NCI-H2227 (cell line): ENCODE results near the gene TNFRSF21.

Experiments used
- DNase-seq: peaks from one replicate; lab custom pipeline; 2025; ENCODE audit not compliant: unreplicated experiment; lab: John Stamatoyannopoulos, UW

Gene TNFRSF21

GRCh38 chr6:47254051-47254450 lies 55.7 kb downstream of the TNFRSF21 start:
- DNase-seq: no peak

GRCh38 chr6:47253136-47253535 lies 56.6 kb downstream of the TNFRSF21 start:
- no peak for DNase-seq

GRCh38 chr6:47252633-47253032 lies 57.1 kb downstream of the TNFRSF21 start:
- no peak for DNase-seq

- DNase-seq: no peak
Measured at GRCh38 chr6:47251396-47251795, 58.3 kb downstream of the TNFRSF21 start.

- DNase-seq: no peak
Measured at GRCh38 chr6:47250302-47250701, 59.4 kb downstream of the TNFRSF21 start.

- no peak for DNase-seq
Measured at GRCh38 chr6:47248446-47248845, 61.3 kb downstream of the TNFRSF21 start.

GRCh38 chr6:47247227-47247797 lies 62.4 kb downstream of the TNFRSF21 start:
- no peak for DNase-seq

- no peak for DNase-seq
Measured at GRCh38 chr6:47246551-47246950, 63.2 kb downstream of the TNFRSF21 start.

GRCh38 chr6:47245745-47246371 lies 63.8 kb downstream of the TNFRSF21 start:
- no peak for DNase-seq

- peak; percentile 40 for DNase-seq
Measured at GRCh38 chr6:47242483-47243386, 67.0 kb downstream of the TNFRSF21 start.

GRCh38 chr6:47241742-47242482 lies 67.8 kb downstream of the TNFRSF21 start:
- no peak for DNase-seq

- DNase-seq: no peak
Measured at GRCh38 chr6:47240277-47240890, 69.3 kb downstream of the TNFRSF21 start.

GRCh38 chr6:47239546-47239945 lies 70.2 kb downstream of the TNFRSF21 start:
- DNase-seq: no peak

- DNase-seq: no peak
Measured at GRCh38 chr6:47238456-47238995, 71.2 kb downstream of the TNFRSF21 start.

GRCh38 chr6:47237196-47237595 lies 72.5 kb downstream of the TNFRSF21 start:
- DNase-seq: no peak

GRCh38 chr6:47235964-47236760 lies 73.5 kb downstream of the TNFRSF21 start:
- peak; percentile 52 for DNase-seq

GRCh38 chr6:47235421-47235820 lies 74.3 kb downstream of the TNFRSF21 start:
- no peak for DNase-seq

- no peak for DNase-seq
Measured at GRCh38 chr6:47234266-47234933, 75.3 kb downstream of the TNFRSF21 start.

- DNase-seq: no peak
Measured at GRCh38 chr6:47231151-47231550, 78.6 kb downstream of the TNFRSF21 start.
